HK-2 (cell line): ENCODE results near the gene ZNF491.
"Not testable (repeated sequence)": the region's sequence is repeated elsewhere in the genome, so short reads cannot be mapped to it uniquely, and the experiment has no call there.

Source experiments
- DNase-seq: peaks from one replicate; pipeline ENCODE4 v3.0.0-alpha.2; 2018; ENCODE audit not compliant: unreplicated experiment

Gene ZNF491

GRCh38 chr19:11806354-11807098 is 8.2 kb downstream of the ZNF491 start:
- DNase-seq: no peak

GRCh38 chr19:11807099-11807380 is 8.7 kb downstream of the ZNF491 start:
- DNase-seq: no peak

- no peak for DNase-seq
These were observed 15.3 kb downstream of the ZNF491 start for GRCh38 chr19:11813703-11814028.

- peak; percentile 93 for DNase-seq
These were observed 15.8 kb downstream of the ZNF491 start, which contains the start of gene ZNF440 for GRCh38 chr19:11814029-11814699. Gene ZNF440, plus strand, starts transcription at chr19:11814273. Its CDS starts 175 bp downstream, at chr19:11814448.

- DNase-seq: no peak
These were observed 16.3 kb downstream of the ZNF491 start for GRCh38 chr19:11814700-11815035.

GRCh38 chr19:11821474-11822109 is 23.3 kb downstream of the ZNF491 start:
- peak; percentile 29 for DNase-seq

GRCh38 chr19:11828957-11829876 is 30.9 kb downstream of the ZNF491 start:
- DNase-seq: not testable (repeated sequence)

- DNase-seq: no peak
These were observed 34.1 kb downstream of the ZNF491 start for GRCh38 chr19:11832253-11832912.

GRCh38 chr19:11833541-11833940 is 35.2 kb downstream of the ZNF491 start:
- DNase-seq: no peak

GRCh38 chr19:11835626-11836066 is 37.3 kb downstream of the ZNF491 start:
- not testable (repeated sequence) for DNase-seq

GRCh38 chr19:11843722-11844121 is 45.4 kb downstream of the ZNF491 start:
- no peak for DNase-seq

GRCh38 chr19:11847615-11848014 is 49.3 kb downstream of the ZNF491 start:
- DNase-seq: not testable (repeated sequence)

- no peak for DNase-seq
These were observed 49.9 kb downstream of the ZNF491 start for GRCh38 chr19:11848200-11848593.

- DNase-seq: peak; percentile 88
These were observed 50.5 kb downstream of the ZNF491 start, which contains the start of gene ZNF439 for GRCh38 chr19:11848594-11849469. Gene ZNF439, plus strand, starts transcription at chr19:11848726. Its CDS starts 142 bp downstream, at chr19:11848868.

- not testable (repeated sequence) for DNase-seq
These were observed 52.0 kb downstream of the ZNF491 start for GRCh38 chr19:11850289-11850688.

- no peak for DNase-seq
These were observed 55.0 kb downstream of the ZNF491 start for GRCh38 chr19:11853358-11853757.

GRCh38 chr19:11856596-11857250 is 58.4 kb downstream of the ZNF491 start:
- no peak for DNase-seq
